HepG2 (cell line): ENCODE measurements around the gene UBAC1.

ENCODE experiments used
- CEBPB ChIP-seq: IDR thresholded peaks from 2 replicates; pipeline ENCODE4 v1.6.1; 2011; ENCODE audit warnings: low read depth, low read length, improper control_type of control experiment, borderline replicate concordance
- EP300 ChIP-seq, 3 experiments: sonication (generic) in 1 of 3; formaldehyde crosslinking in 1 of 3; IDR thresholded peaks; 2 replicates each; pipeline versions ENCODE4 v1.5.1 to v1.6.1; 2011 to 2020; ENCODE audit warnings: low read depth in 2 of 3, low read length in 2 of 3, borderline replicate concordance in 1 of 3, improper control_type of control experiment in 1 of 3, mild to moderate bottlenecking in 1 of 3, missing genetic modification reagents in 1 of 3, moderate library complexity in 1 of 3
- RAD21 ChIP-seq: fragments of 450-650 bp; formaldehyde crosslinking; IDR thresholded peaks from 2 replicates; pipeline ENCODE4 v1.5.0; 2020; ENCODE audit warnings: mild to moderate bottlenecking
- SRSF1 ChIP-seq: fragments of 200-400 bp; formaldehyde crosslinking; optimal IDR thresholded peaks from 2 replicates; pipeline ENCODE3; 2017; ENCODE audit warnings: mild to moderate bottlenecking, low read depth, low read length, moderate library complexity
- ZBTB46 ChIP-seq: sonication (generic); formaldehyde crosslinking; IDR thresholded peaks from 2 replicates; pipeline ENCODE4 v1.4.0; 2020; ENCODE audit warnings: mild to moderate bottlenecking, missing genetic modification reagents, borderline replicate concordance
- ZFP36L1 ChIP-seq: sonication (generic); formaldehyde crosslinking; IDR thresholded peaks from 2 replicates; pipeline ENCODE4 v1.8.0; 2022; ENCODE audit warnings: mild to moderate bottlenecking, missing genetic modification reagents, moderate library complexity
- TF ChIP-seq, protein P1 (sequence below): sonication (generic); formaldehyde crosslinking; IDR thresholded peaks from 2 replicates; pipeline ENCODE4 v1.5.0; 2020; ENCODE audit warnings: mild to moderate bottlenecking, missing genetic modification reagents, moderate library complexity
- TF ChIP-seq, protein P2 (sequence below): sonication (generic); formaldehyde crosslinking; IDR thresholded peaks from 2 replicates; pipeline ENCODE4 v1.4.0; 2020; ENCODE audit warnings: missing genetic modification reagents, borderline replicate concordance

DNA sequence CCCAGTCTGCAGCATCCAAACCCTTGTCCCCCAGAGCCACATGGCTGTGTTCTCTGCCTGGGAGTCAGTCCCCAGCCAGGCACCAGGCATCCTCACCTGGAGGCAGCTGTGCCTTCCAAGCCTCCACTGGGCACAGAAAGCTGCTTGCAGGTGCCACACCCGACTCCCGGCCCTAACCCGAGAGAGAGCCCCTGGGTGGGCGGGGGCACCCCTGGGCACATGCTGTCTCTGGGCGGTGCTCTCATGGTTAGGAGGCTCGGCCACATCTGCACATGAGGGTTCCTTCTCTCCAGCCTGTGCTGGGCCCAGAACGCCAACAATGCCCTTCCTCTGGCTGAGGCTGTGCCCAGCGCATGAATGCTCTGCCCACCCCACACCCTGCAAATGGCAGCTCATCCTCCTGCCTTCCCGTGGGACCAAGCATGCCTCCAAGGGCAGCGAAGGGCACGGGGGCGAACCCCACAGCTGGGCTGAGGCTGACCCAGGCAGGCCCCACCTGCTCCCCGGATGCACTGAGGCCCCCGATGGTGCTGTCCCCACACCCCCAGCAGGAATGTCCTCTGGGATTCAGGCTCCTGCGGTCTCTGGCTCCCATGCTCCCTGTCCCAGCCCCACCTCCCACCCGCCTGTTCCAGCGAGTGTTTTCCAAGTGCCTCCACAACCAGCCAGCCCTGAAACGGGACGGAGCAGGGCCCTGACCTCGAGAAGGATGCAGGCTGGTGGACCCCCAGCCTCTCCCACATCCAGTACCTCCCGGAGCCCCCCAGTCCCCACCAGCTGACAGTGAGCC, 31.3 kb downstream of the UBAC1 start:
- TF ChIP-seq, protein P1, sequence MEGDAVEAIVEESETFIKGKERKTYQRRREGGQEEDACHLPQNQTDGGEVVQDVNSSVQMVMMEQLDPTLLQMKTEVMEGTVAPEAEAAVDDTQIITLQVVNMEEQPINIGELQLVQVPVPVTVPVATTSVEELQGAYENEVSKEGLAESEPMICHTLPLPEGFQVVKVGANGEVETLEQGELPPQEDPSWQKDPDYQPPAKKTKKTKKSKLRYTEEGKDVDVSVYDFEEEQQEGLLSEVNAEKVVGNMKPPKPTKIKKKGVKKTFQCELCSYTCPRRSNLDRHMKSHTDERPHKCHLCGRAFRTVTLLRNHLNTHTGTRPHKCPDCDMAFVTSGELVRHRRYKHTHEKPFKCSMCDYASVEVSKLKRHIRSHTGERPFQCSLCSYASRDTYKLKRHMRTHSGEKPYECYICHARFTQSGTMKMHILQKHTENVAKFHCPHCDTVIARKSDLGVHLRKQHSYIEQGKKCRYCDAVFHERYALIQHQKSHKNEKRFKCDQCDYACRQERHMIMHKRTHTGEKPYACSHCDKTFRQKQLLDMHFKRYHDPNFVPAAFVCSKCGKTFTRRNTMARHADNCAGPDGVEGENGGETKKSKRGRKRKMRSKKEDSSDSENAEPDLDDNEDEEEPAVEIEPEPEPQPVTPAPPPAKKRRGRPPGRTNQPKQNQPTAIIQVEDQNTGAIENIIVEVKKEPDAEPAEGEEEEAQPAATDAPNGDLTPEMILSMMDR (CRISPR knock-in tag): no peak
- TF ChIP-seq, protein P2, sequence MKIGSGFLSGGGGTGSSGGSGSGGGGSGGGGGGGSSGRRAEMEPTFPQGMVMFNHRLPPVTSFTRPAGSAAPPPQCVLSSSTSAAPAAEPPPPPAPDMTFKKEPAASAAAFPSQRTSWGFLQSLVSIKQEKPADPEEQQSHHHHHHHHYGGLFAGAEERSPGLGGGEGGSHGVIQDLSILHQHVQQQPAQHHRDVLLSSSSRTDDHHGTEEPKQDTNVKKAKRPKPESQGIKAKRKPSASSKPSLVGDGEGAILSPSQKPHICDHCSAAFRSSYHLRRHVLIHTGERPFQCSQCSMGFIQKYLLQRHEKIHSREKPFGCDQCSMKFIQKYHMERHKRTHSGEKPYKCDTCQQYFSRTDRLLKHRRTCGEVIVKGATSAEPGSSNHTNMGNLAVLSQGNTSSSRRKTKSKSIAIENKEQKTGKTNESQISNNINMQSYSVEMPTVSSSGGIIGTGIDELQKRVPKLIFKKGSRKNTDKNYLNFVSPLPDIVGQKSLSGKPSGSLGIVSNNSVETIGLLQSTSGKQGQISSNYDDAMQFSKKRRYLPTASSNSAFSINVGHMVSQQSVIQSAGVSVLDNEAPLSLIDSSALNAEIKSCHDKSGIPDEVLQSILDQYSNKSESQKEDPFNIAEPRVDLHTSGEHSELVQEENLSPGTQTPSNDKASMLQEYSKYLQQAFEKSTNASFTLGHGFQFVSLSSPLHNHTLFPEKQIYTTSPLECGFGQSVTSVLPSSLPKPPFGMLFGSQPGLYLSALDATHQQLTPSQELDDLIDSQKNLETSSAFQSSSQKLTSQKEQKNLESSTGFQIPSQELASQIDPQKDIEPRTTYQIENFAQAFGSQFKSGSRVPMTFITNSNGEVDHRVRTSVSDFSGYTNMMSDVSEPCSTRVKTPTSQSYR (CRISPR knock-in tag): no peak
- no peak for TF ChIP-seq SRSF1
- no peak for TF ChIP-seq ZBTB46 (CRISPR knock-in tag)
- TF ChIP-seq ZFP36L1 (CRISPR knock-in tag): no peak
- TF ChIP-seq EP300 (IDR thresholded peaks at IDR 0.05; ENCODE audit: low read depth in 2 of 2, low read length in 2 of 2): no peak
- TF ChIP-seq EP300 (CRISPR knock-in tag; IDR thresholded peaks at IDR 0.05; ENCODE audit: borderline replicate concordance): no peak
- no peak for TF ChIP-seq RAD21
- TF ChIP-seq CEBPB: no peak
